Measurements from ENCODE around the gene PRR13. TPM values are rescaled to one million over a fixed set of nuclear protein-coding genes. Genes with fewer than 3 reads are reported as not detected.
A peak's percentile ranks its signal among the peaks of the same experiment; 100 is the strongest.
"Not testable (repeated sequence)": the region's sequence is repeated elsewhere in the genome, so short reads cannot be mapped to it uniquely, and the experiment has no call there.

PRR13 gene, protein sequence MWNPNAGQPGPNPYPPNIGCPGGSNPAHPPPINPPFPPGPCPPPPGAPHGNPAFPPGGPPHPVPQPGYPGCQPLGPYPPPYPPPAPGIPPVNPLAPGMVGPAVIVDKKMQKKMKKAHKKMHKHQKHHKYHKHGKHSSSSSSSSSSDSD
- total RNA-seq: 100 to 1,000 TPM; 147 to 215 (median 201) TPM
- 100 to 1,000 TPM; 493 to 529 TPM for polyA plus RNA-seq
- total RNA-seq: 30.0 reads per million, percentile 60 among the genes with 10 or more reads in this experiment

DNA sequence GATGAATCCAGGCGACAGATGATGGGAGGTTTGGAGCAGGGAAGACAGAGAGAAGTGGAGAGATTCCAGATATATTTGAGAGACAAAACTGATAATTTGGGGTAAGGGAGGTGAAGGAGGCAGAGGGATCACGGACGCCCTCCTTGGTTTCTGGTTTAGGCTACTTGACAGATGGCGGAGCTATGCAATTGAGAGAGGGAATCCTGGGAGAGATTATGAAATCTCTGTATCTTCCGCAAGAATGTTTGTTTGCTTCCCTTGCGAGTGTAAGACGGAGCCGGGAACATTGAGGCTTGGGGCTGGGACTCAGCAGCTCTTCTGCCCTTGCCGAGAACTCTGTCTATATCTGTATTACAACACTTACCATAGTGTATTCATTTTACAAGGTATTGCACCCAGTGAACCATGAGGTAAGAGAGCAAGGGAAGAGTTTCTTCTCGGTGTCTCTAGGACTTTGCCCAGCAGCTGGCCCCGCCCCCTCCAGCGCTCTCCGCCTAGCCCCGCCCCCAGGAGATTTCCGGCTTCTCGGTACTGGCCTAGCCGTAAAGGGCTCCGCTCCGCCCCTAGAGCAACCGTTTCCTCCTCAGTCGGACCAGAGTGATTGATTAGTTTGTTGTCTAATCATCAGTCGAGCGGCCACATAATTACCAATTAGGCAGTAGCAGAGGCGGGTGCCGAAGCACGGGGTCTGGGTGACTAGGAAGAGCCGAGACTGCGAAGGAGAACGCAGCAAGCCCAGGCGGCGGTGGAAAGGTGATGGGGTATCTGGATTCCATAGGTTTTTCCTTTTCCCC lies at the start of gene PRR13:
TSS of gene PRR13 (plus strand) at position 695 of the 794 bp plus-strand sequence. CDS start 981 bp downstream, outside the sequence.
- CTCF ChIA-PET: interaction anchor here (0.6 to 1.4 kb wide), 3 partner anchors 10 to 96 kb away, joined by 3 to 6 read pairs (median 4); no protein-coding TSS in a partner anchor
- Mint-ChIP-seq H3K4me1 (peaks cover 30 to 52% (median 43%) of the 10 kb centered on the region in 7 donors), H3K27me3 (no peaks in the 10 kb centered on the region), H3K36me3 (peaks cover 0 to 27% (median 15%) of the 10 kb centered on the region in 5 donors), H3K27ac (peak within 1 kb of the TSS; percentile 91 to 97 (median 97)), H3K9me3 (no peaks in the 10 kb centered on the region), H3K4me3 (peak within 1 kb of the TSS; percentile 89 to 99 (median 96))
- H3K9me3 ChIP-seq (ENCODE audit: control insufficient read depth in 2 of 3, low read length in 3 of 3): no peaks in the 10 kb centered on the region
- peak within 1 kb of the TSS; percentile 92 for H3K27ac ChIP-seq (ENCODE audit: low read depth, low read length)
- H3K4me1 ChIP-seq (ENCODE audit: control insufficient read depth in 2 of 2, insufficient read depth in 2 of 2, low read length in 2 of 2): peaks cover 18 to 24% of the 10 kb centered on the region in 2 donors
- DNase-seq (peak; percentile 90 to 99 (median 96)), ATAC-seq (peak; percentile 99)
- H3K4me3 ChIP-seq (ENCODE audit: low read length): peak within 1 kb of the TSS; percentile 93
- H3K27me3 ChIP-seq (ENCODE audit: control insufficient read depth in 2 of 2, insufficient read depth in 2 of 2, low read length in 2 of 2): no peaks in the 10 kb centered on the region
- peaks cover 0 to 27% (median 6%) of the 10 kb centered on the region in 3 experiments for H3K36me3 ChIP-seq (ENCODE audit: control insufficient read depth in 2 of 3, insufficient read depth in 3 of 3, low read length in 3 of 3)
- POLR2A ChIA-PET: interaction anchor here (0.7 to 2.7 kb wide), 19 partner anchors 9 to 173 kb away, joined by 3 to 15 read pairs (median 4); partner anchors contain the start of genes ESPL1, MAP3K12, PFDN5 and SP1
- intact Hi-C loops (cut with micrococcal nuclease): loop anchor here (1.0 to 2.0 kb wide), 12 partner anchors 10 to 434 kb away; partner anchors contain the start of genes SP1 (in 2 of the 2), AAAS (in 1 of the 2), ATF7 (in 1 of the 2) and EIF4B (in 1 of the 2)

DNA sequence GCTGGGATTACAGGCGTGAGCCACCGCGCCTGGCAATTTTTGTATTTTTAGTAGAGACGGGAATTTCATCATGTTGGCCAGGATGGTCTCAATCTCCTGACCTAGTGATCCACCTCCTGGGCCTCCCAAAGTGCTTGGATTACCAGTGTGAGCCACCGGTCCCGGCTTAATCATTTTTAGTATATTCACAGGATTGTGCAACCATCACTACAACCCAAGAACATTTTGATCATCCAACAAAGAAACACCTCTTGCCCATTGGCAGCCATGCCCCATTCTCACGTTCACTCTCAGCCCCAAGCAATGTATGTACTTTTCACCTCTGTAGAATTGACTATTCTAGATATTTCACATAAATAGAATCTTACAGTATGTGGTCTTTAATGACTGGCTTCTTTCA lies 41.6 kb upstream of the PRR13 start:
- Mint-ChIP-seq H3K4me3 (no peak overlapping the region), H3K36me3 (peaks cover 0 to 11% (median 7%) of the 10 kb centered on the region in 5 donors), H3K27me3 (no peaks in the 10 kb centered on the region), H3K4me1 (peaks cover 7 to 32% (median 22%) of the 10 kb centered on the region in 7 donors), H3K9me3 (no peaks in the 10 kb centered on the region), H3K27ac (no peak overlapping the region)
- Histone ChIP-seq H3K9me3 (ENCODE audit: control insufficient read depth in 2 of 3, low read length in 3 of 3) (no peaks in the 10 kb centered on the region), H3K27ac (ENCODE audit: low read depth, low read length) (no peak overlapping the region), H3K4me3 (ENCODE audit: low read length) (no peak overlapping the region), H3K27me3 (ENCODE audit: control insufficient read depth in 2 of 2, insufficient read depth in 2 of 2, low read length in 2 of 2) (no peaks in the 10 kb centered on the region), H3K36me3 (ENCODE audit: control insufficient read depth in 2 of 3, insufficient read depth in 3 of 3, low read length in 3 of 3) (peaks cover 0 to 27% (median 2%) of the 10 kb centered on the region in 3 experiments), H3K4me1 (ENCODE audit: control insufficient read depth in 2 of 2, insufficient read depth in 2 of 2, low read length in 2 of 2) (no peaks in the 10 kb centered on the region)
- POLR2A ChIA-PET: interaction anchor here (1.2 kb wide), 1 partner anchor 18 kb away, joined by 3 read pairs; no protein-coding TSS in a partner anchor
- ATAC-seq (no peak), DNase-seq (no peak)
- CTCF ChIA-PET: no interaction called here
- intact Hi-C loops (cut with micrococcal nuclease): no loop called here

DNA sequence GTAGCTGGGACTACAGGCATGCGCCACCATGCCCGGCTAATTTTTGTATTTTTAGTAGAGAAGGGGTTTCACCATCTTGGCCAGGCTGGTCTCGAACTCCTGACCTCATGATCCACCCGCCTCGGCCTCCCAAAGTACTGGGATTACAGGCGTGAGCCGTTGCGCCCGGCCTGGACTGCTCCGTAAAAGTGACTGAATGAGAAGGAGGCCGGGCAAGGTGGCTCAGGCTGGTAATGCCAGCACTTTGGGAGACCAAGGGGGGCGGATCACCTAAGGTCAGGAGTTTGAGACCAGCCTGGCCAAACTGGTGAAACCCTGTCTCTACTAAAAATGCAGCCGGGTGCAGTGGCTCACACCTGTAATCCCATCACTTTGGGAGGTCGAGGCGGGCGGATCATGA lies 39.2 kb upstream of the PRR13 start:
- H3K27me3 Mint-ChIP-seq; H3K9me3 Mint-ChIP-seq; H3K27ac Mint-ChIP-seq; DNase-seq; H3K27me3 ChIP-seq (ENCODE audit: control insufficient read depth in 2 of 2, insufficient read depth in 2 of 2, low read length in 2 of 2); intact Hi-C loops (cut with micrococcal nuclease); ATAC-seq; CTCF ChIA-PET; H3K4me3 Mint-ChIP-seq; H3K4me1 ChIP-seq (ENCODE audit: control insufficient read depth in 2 of 2, insufficient read depth in 2 of 2, low read length in 2 of 2); POLR2A ChIA-PET; H3K9me3 ChIP-seq (ENCODE audit: control insufficient read depth in 2 of 3, low read length in 3 of 3); H3K4me3 ChIP-seq (ENCODE audit: low read length); H3K27ac ChIP-seq (ENCODE audit: low read depth, low read length): not testable (repeated sequence)
- H3K36me3 ChIP-seq (ENCODE audit: control insufficient read depth in 2 of 3, insufficient read depth in 3 of 3, low read length in 3 of 3): peaks cover 0 to 37% (median 0%) of the 10 kb centered on the region in 3 experiments
- H3K36me3 Mint-ChIP-seq: peaks cover 4 to 16% (median 11%) of the 10 kb centered on the region in 5 donors
- peaks cover 7 to 20% (median 11%) of the 10 kb centered on the region in 7 donors for H3K4me1 Mint-ChIP-seq

DNA sequence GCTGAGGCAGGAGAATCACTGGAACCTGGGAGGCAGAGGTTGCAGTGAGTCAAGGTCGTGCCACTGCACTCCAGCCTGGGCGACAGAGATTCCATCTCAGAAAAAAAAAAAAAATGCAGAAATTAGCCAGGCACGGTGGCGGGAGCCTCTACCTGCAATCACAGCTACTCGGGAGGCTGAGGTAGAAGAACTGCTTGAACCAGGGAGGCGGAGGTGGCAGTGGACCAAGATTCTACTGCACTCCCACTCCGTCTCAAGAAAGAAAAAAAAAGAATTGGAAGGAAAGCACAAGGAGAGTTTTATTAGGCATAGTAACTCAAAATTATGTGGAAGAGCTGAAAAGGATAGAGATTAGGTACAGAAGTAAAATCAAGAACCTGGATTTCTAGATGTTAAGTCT lies 38.7 kb upstream of the PRR13 start:
- intact Hi-C loops (cut with micrococcal nuclease): no loop called here
- Mint-ChIP-seq H3K4me3 (no peak overlapping the region), H3K36me3 (peaks cover 4 to 16% (median 11%) of the 10 kb centered on the region in 5 donors), H3K9me3 (no peaks in the 10 kb centered on the region), H3K27me3 (no peaks in the 10 kb centered on the region), H3K4me1 (peaks cover 4 to 17% (median 10%) of the 10 kb centered on the region in 7 donors), H3K27ac (no peak overlapping the region)
- H3K36me3 ChIP-seq (ENCODE audit: control insufficient read depth in 2 of 3, insufficient read depth in 3 of 3, low read length in 3 of 3): peaks cover 0 to 38% (median 0%) of the 10 kb centered on the region in 3 experiments
- DNase-seq (no peak), ATAC-seq (no peak)
- H3K27ac ChIP-seq (ENCODE audit: low read depth, low read length): no peak overlapping the region
- no peaks in the 10 kb centered on the region for H3K9me3 ChIP-seq (ENCODE audit: control insufficient read depth in 2 of 3, low read length in 3 of 3)
- H3K27me3 ChIP-seq (ENCODE audit: control insufficient read depth in 2 of 2, insufficient read depth in 2 of 2, low read length in 2 of 2): no peaks in the 10 kb centered on the region
- no peak overlapping the region for H3K4me3 ChIP-seq (ENCODE audit: low read length)
- ChIA-PET POLR2A (no interaction called here), CTCF (no interaction called here)
- no peaks in the 10 kb centered on the region for H3K4me1 ChIP-seq (ENCODE audit: control insufficient read depth in 2 of 2, insufficient read depth in 2 of 2, low read length in 2 of 2)

DNA sequence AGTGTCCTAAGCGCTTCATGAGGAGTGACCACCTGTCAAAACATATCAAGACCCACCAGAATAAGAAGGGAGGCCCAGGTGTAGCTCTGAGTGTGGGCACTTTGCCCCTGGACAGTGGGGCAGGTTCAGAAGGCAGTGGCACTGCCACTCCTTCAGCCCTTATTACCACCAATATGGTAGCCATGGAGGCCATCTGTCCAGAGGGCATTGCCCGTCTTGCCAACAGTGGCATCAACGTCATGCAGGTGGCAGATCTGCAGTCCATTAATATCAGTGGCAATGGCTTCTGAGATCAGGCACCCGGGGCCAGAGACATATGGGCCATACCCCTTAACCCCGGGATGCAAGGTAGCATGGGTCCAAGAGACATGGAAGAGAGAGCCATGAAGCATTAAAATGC lies 30.6 kb upstream of the PRR13 start:
- intact Hi-C loops (cut with micrococcal nuclease): no loop called here
- Mint-ChIP-seq H3K27ac (peak overlapping the region in 3 of 9 donors; percentile 43 to 63 (median 56)), H3K9me3 (no peaks in the 10 kb centered on the region), H3K4me3 (no peak overlapping the region), H3K4me1 (peaks cover 22 to 53% (median 41%) of the 10 kb centered on the region in 7 donors), H3K36me3 (peaks cover 14 to 27% (median 26%) of the 10 kb centered on the region in 5 donors), H3K27me3 (no peaks in the 10 kb centered on the region)
- Histone ChIP-seq H3K27me3 (ENCODE audit: control insufficient read depth in 2 of 2, insufficient read depth in 2 of 2, low read length in 2 of 2) (no peaks in the 10 kb centered on the region), H3K4me1 (ENCODE audit: control insufficient read depth in 2 of 2, insufficient read depth in 2 of 2, low read length in 2 of 2) (peaks cover 7 to 13% of the 10 kb centered on the region in 2 donors), H3K9me3 (ENCODE audit: control insufficient read depth in 2 of 3, low read length in 3 of 3) (no peaks in the 10 kb centered on the region), H3K4me3 (ENCODE audit: low read length) (no peak overlapping the region), H3K36me3 (ENCODE audit: control insufficient read depth in 2 of 3, insufficient read depth in 3 of 3, low read length in 3 of 3) (peaks cover 10 to 63% (median 25%) of the 10 kb centered on the region in 3 experiments), H3K27ac (ENCODE audit: low read depth, low read length) (no peak overlapping the region)
- ATAC-seq (no peak), DNase-seq (no peak)
- POLR2A ChIA-PET: interaction anchor here (1.5 to 1.9 kb wide), 2 partner anchors 29 to 58 kb away, joined by 3 to 5 read pairs; no protein-coding TSS in a partner anchor
- CTCF ChIA-PET: interaction anchor here (0.6 to 3.7 kb wide), 3 partner anchors 10 to 529 kb away, joined by 4 to 15 read pairs (median 9); no protein-coding TSS in a partner anchor

DNA sequence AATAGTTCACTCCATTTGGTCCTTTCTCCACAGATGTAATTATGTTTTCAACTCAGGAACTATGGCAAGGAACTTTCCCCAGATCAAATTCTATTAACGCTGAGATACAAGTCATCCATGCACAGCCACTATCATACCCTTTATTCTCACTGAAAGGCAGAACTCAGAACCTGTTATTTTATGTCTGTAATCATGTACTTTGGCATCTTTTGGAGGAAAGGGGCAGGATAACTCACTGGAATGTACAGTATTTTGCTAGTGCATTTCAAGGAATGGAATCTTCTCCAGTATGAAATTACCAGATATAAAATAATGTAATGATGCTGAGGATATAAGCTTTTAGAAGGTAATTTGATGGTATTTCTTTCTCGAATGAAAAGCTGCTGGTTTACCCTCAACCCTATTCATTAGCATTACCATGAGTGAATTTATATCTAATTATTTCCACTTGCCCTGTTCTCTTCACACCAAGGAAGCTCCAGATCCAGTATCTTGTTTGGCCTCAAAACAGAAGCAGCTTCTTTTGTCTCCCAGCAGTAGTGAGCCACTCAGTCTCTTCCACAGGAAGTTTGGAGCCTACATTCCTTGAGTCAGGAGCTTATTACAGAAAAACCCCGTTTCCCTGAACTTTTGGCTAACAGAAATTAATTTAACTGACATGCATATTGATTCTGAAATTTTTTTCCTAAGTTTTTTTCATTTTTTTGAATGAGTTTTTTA lies 27.9 kb upstream of the PRR13 start:
- Histone ChIP-seq H3K27me3 (ENCODE audit: control insufficient read depth in 2 of 2, insufficient read depth in 2 of 2, low read length in 2 of 2) (no peaks in the 10 kb centered on the region), H3K9me3 (ENCODE audit: control insufficient read depth in 2 of 3, low read length in 3 of 3) (no peaks in the 10 kb centered on the region), H3K4me3 (ENCODE audit: low read length) (no peak overlapping the region), H3K4me1 (ENCODE audit: control insufficient read depth in 2 of 2, insufficient read depth in 2 of 2, low read length in 2 of 2) (peaks cover 7 to 17% of the 10 kb centered on the region in 2 donors), H3K36me3 (ENCODE audit: control insufficient read depth in 2 of 3, insufficient read depth in 3 of 3, low read length in 3 of 3) (peaks cover 10 to 43% (median 25%) of the 10 kb centered on the region in 3 experiments), H3K27ac (ENCODE audit: low read depth, low read length) (no peak overlapping the region)
- ChIA-PET CTCF (no interaction called here), POLR2A (interaction anchor here (0.7 kb wide), 1 partner anchor 856 kb away, joined by 4 read pairs; no protein-coding TSS in a partner anchor)
- H3K4me3 Mint-ChIP-seq: peak overlapping the region in 3 of 10 donors; percentile 52 to 70 (median 60)
- H3K4me1 Mint-ChIP-seq: peaks cover 27 to 72% (median 61%) of the 10 kb centered on the region in 7 donors
- ATAC-seq: no peak
- no peak for DNase-seq
- peaks cover 10 to 22% (median 22%) of the 10 kb centered on the region in 5 donors for H3K36me3 Mint-ChIP-seq
- H3K27me3 Mint-ChIP-seq: no peaks in the 10 kb centered on the region
- peak overlapping the region in 8 of 9 donors; percentile 53 to 89 (median 76) for H3K27ac Mint-ChIP-seq
- no peaks in the 10 kb centered on the region for H3K9me3 Mint-ChIP-seq
- intact Hi-C loops (cut with micrococcal nuclease): no loop called here

Data from naive thymus-derived CD4-positive, alpha-beta T cell (primary cell).